Astrocyte (in vitro differentiated cells and primary cell): ENCODE data around the gene TIMM44.

Experiments
- CTCF ChIP-seq: IDR thresholded peaks from 2 replicates; pipeline ENCODE4 v1.5.1; 2011; ENCODE audit warnings: low read depth, mild to moderate bottlenecking, inconsistent platforms, low read length, moderate library complexity; ENCODE audit not compliant: insufficient read depth
- EZH2 ChIP-seq: IDR thresholded peaks from 2 replicates; pipeline ENCODE4 v1.6.1; 2012; ENCODE audit warnings: mild to moderate bottlenecking, low read length, inconsistent platforms; ENCODE audit not compliant: insufficient read depth

GRCh38 chr19:7983995-7984837 lies 40.8 kb upstream of the TIMM44 start:
- TF ChIP-seq CTCF (no peak), EZH2 (no peak)
